K562 (cell line): ENCODE results near the gene TNN. TPM values are rescaled to one million over a fixed set of nuclear protein-coding genes. Genes with fewer than 3 reads are reported as not detected.

Experiments used
- ATAC-seq: fragments of 200-7000 bp; cut with Tn5 transposase; 3 replicates; pipeline ENCODE4 v1.9.1; 2020; ENCODE audit warnings: moderate library complexity
- BruUV-seq: library from RNA; stranded (reverse); fragments of 400-500 nt; replicated peaks from 2 replicates; lab custom pipeline; 2021; lab: Mats Ljungman, UMichigan
- CTCF ChIA-PET: fragments of 300-600 bp; formaldehyde crosslinking; extraction: SDS; loops from one replicate; lab custom pipeline; 2021; ENCODE audit warnings: low intra/inter-chr PET ratio; lab: Yijun Ruan, JAX
- POLR2A ChIA-PET: fragments of 300-600, 350-650 bp; sonication (Branson Sonifier 250); formaldehyde crosslinking; extraction: SDS; loops from one replicate; lab custom pipeline; 2021; ENCODE audit warnings: antibody characterized with exemption, inconsistent platforms; lab: Yijun Ruan, JAX
- DNase-seq, 4 experiments: peaks; one replicate each; pipeline versions ENCODE4 v3.0.0 to v3.0.0-alpha.2; 2011 to 2018; ENCODE audit warnings: low spot score in 3 of 4, mixed read lengths in 3 of 4; ENCODE audit errors: extremely low read depth in 1 of 4
- FAIRE-seq: peaks from 2 replicates; lab custom pipeline; 2011; peaks lifted over from hg19 to GRCh38; lab: Jason Lieb, UNC
- H2AFZ ChIP-seq: 2 replicates; pipeline ENCODE4 v1.6.0; 2011; ENCODE audit warnings: low read depth, low read length, control low read depth, inconsistent platforms
- H3K27ac ChIP-seq: fragments of 200-600 bp; 3 replicates; pipeline ENCODE4 v1.8.0; 2011; ENCODE audit warnings: low read depth, mild to moderate bottlenecking, control low read depth, inconsistent platforms, low read length, moderate library complexity, mixed read lengths; ENCODE audit errors: extremely low read depth
- H3K27me3 ChIP-seq, 2 experiments: fragments of 300-600 bp in 1 of 2; 2 replicates in 1 of 2; 3 replicates in 1 of 2; pipeline versions ENCODE4 v1.6.0 to v1.8.0; 2011; ENCODE audit warnings: inconsistent platforms in 2 of 2, low read length in 2 of 2, mild to moderate bottlenecking in 1 of 2, mixed read lengths in 1 of 2, moderate library complexity in 1 of 2; ENCODE audit not compliant: control insufficient read depth in 2 of 2, insufficient read depth in 2 of 2
- H3K36me3 ChIP-seq: fragments of 300-600 bp; 3 replicates; pipeline ENCODE4 v1.8.0; 2011; ENCODE audit warnings: mild to moderate bottlenecking, low read length, inconsistent platforms; ENCODE audit not compliant: control insufficient read depth, insufficient read depth
- H3K4me1 ChIP-seq, 2 experiments: fragments of 200-600 bp in 1 of 2; replicated peaks in 1 of 2; 2 replicates in 1 of 2; 3 replicates in 1 of 2; pipeline versions ENCODE4 v1.5.1 to v1.8.0; 2011; ENCODE audit warnings: inconsistent platforms in 2 of 2, low read length in 2 of 2, mild to moderate bottlenecking in 1 of 2, mixed read lengths in 1 of 2, moderate library complexity in 1 of 2; ENCODE audit not compliant: control insufficient read depth in 2 of 2, insufficient read depth in 2 of 2
- H3K4me2 ChIP-seq: 2 replicates; pipeline ENCODE4 v1.6.1; 2011; ENCODE audit warnings: low read length, control low read depth, inconsistent platforms, mixed read lengths; ENCODE audit not compliant: insufficient read depth
- H3K4me3 ChIP-seq: fragments of 200-600 bp; sonication (generic), shearing (Covaris generic); 2 replicates; pipeline ENCODE4 v1.5.1; 2016; ENCODE audit warnings: control low read depth, inconsistent platforms
- H3K79me2 ChIP-seq: fragments of 200-600 bp; 3 replicates; pipeline ENCODE4 v1.8.0; 2011; ENCODE audit warnings: low read length, inconsistent platforms; ENCODE audit not compliant: control insufficient read depth, insufficient read depth
- H3K9ac ChIP-seq, 2 experiments: 2 replicates each; pipeline versions ENCODE4 v1.6.0 to v1.6.1; 2011; ENCODE audit warnings: low read depth in 2 of 2, low read length in 2 of 2, control low read depth in 1 of 2, inconsistent platforms in 1 of 2, mild to moderate bottlenecking in 1 of 2, mixed read lengths in 1 of 2; ENCODE audit not compliant: insufficient read depth in 1 of 2
- H3K9me1 ChIP-seq: one replicate; pipeline ENCODE4 v1.6.0; 2011; ENCODE audit warnings: inconsistent platforms, mild to moderate bottlenecking, low read length, moderate library complexity; ENCODE audit not compliant: control insufficient read depth, insufficient read depth
- H3K9me3 ChIP-seq: replicated peaks from 2 replicates; pipeline ENCODE4 v1.5.1; 2011; ENCODE audit warnings: low read depth, low read length, inconsistent platforms; ENCODE audit not compliant: control insufficient read depth, insufficient read depth
- H4K20me1 ChIP-seq: replicated peaks from 2 replicates; pipeline ENCODE4 v1.6.1; 2011; ENCODE audit warnings: low read length, inconsistent platforms, mixed read lengths; ENCODE audit not compliant: control insufficient read depth, insufficient read depth
- CEBPG ChIP-seq, 3 experiments: fragments of 200-800 bp in 1 of 3; sonication (Bioruptor generic) in 1 of 3; sonication (generic) in 1 of 3; formaldehyde crosslinking in 1 of 3; IDR thresholded peaks in 2 of 3; conservative IDR thresholded peaks in 1 of 3; 2 replicates each; pipeline versions ENCODE4 v1.6.1 to v1.8.0; 2016 to 2022; ENCODE audit warnings: missing compliant biosample characterization in 2 of 3, missing genetic modification characterization in 2 of 3, mild to moderate bottlenecking in 1 of 3, missing genetic modification reagents in 1 of 3
- CREB3L1 ChIP-seq: fragments of 450-650 bp; IDR thresholded peaks from 2 replicates; pipeline ENCODE4 v1.6.1; 2014; ENCODE audit warnings: low read depth, mild to moderate bottlenecking, moderate library complexity, borderline replicate concordance
- HLTF ChIP-seq: fragments of 450-650 bp; IDR thresholded peaks from 2 replicates; pipeline ENCODE4 v1.6.1; 2016
- NCOA2 ChIP-seq, 2 experiments: fragments of 450-650 bp; IDR thresholded peaks; 2 replicates each; pipeline ENCODE4 v1.6.1; 2018; ENCODE audit warnings: mild to moderate bottlenecking in 2 of 2, moderate library complexity in 1 of 2; ENCODE audit not compliant: partially characterized antibody in 2 of 2
- RCOR1 ChIP-seq, 2 experiments: IDR thresholded peaks; 2 replicates each; pipeline ENCODE4 v1.6.1; 2012; ENCODE audit warnings: low read depth in 2 of 2, low read length in 2 of 2, borderline replicate concordance in 1 of 2, improper control_type of control experiment in 1 of 2
- SAFB2 ChIP-seq: fragments of 200-400 bp; formaldehyde crosslinking; IDR thresholded peaks from 2 replicates; pipeline ENCODE4 v1.6.1; 2018; ENCODE audit warnings: borderline replicate concordance, low read length, low read depth, moderate library complexity; ENCODE audit not compliant: severe bottlenecking
- SMAD4 ChIP-seq: fragments of 250-450 bp; sonication (Bioruptor Pico); conservative IDR thresholded peaks from 2 replicates; pipeline ENCODE4 v1.8.0; 2021; ENCODE audit warnings: inconsistent platforms, mild to moderate bottlenecking, moderate library complexity
- TCF7 ChIP-seq: sonication (generic); IDR thresholded peaks from 2 replicates; pipeline ENCODE4 v1.6.1; 2016; ENCODE audit warnings: antibody characterized with exemption, borderline replicate concordance
- ZNF212 ChIP-seq: fragments of 450-650 bp; formaldehyde crosslinking; IDR thresholded peaks from 2 replicates; pipeline ENCODE4 v1.4.0; 2020; ENCODE audit warnings: mild to moderate bottlenecking
- ZNF280B ChIP-seq: fragments of 250-450 bp; sonication (Bioruptor Pico); IDR thresholded peaks from 2 replicates; pipeline ENCODE4 v1.5.1; 2021; ENCODE audit warnings: mild to moderate bottlenecking
- ZNF445 ChIP-seq: fragments of 250-450 bp; sonication (Bioruptor Pico); IDR thresholded peaks from 2 replicates; pipeline ENCODE4 v1.4.0; 2020; ENCODE audit warnings: low read depth, mild to moderate bottlenecking, moderate library complexity
- WGBS: fragments of 100-300 bp; shearing (Covaris generic); methylation state at CpG from one replicate; pipeline ENCODE4 v1.1.6; 2016; ENCODE audit warnings: low coverage, mixed read lengths; ENCODE audit not compliant: insufficient coverage; ENCODE audit errors: missing lambda C conversion rate; 5-methylcytosine and 5-hydroxymethylcytosine counted together
- in situ Hi-C: fragments of 300-500 bp; cut with MboI; formaldehyde crosslinking; loops from 4 replicates; pipeline ENCODE4 v1.15.0; 2018; ENCODE audit warnings: inconsistent platforms, mixed read lengths
- intact Hi-C: fragments of 100-400 bp; cut with micrococcal nuclease; formaldehyde crosslinking; loops from 2 replicates; pipeline ENCODE4 v1.14.2; 2022
- polyA plus RNA-seq, 8 experiments: library from polyadenylated mRNA; depleted of rRNA in 4 of 8; stranded (reverse) in 5 of 8; unstranded in 3 of 8; fragments of >200 nt; fragmentation: Nextera tagmentation in 2 of 8; fragmentation: Illumina TruSeq in 1 of 8; extraction: Ambion mirVana in 2 of 8; extraction: Trizol in 1 of 8; gene quantifications; 2 replicates each; pipeline versions ENCODE4 v1.2.1 to v1.2.3, GENCODE V29; 2011 to 2014; ENCODE audit warnings: inconsistent platforms in 1 of 8, missing spikeins in 1 of 8
- total RNA-seq, 7 experiments: library from RNA; depleted of rRNA in 6 of 7; stranded (reverse); fragments of >200 nt in 6 of 7; fragmentation: Illumina TruSeq in 2 of 7; extraction: Trizol in 2 of 7; gene quantifications; 2 replicates each; pipeline versions ENCODE4 v1.2.1 to v1.2.3, GENCODE V29; 2011 to 2021; ENCODE audit warnings: low replicate concordance in 1 of 7

The TNN gene
- total and polyA plus RNA-seq, 9 of the 15 experiments (the other 6 are each of a cell fraction or from before 2014, with no cell fraction given) = 0.01 to 0.09 (median 0.07) TPM; not detected in 4

- H3K36me3 ChIP-seq = no peaks in the 10 kb centered on the region
- no TSS peak for BruUV-seq
- ATAC-seq (no peak), FAIRE-seq (no peak), DNase-seq (no peak)
- no peak for TF ChIP-seq ZNF445
- no peak for TF ChIP-seq ZNF212 (CRISPR knock-in tag)
- no peak for TF ChIP-seq RCOR1 (IDR thresholded peaks at IDR 0.05; ENCODE audit: borderline replicate concordance in 1 of 2, low read depth in 2 of 2, low read length in 2 of 2)
- no peak for TF ChIP-seq CEBPG (CRISPR knock-in tag; IDR thresholded peaks at IDR 0.05)
- no peak for TF ChIP-seq CEBPG (tag; conservative IDR thresholded peaks at IDR 0.05 in 1 of 2, IDR thresholded peaks at IDR 0.05 in 1 of 2)
- no peak for TF ChIP-seq CREB3L1
- no peak for TF ChIP-seq SAFB2
- TF ChIP-seq TCF7 = no peak
- no peak for TF ChIP-seq NCOA2 (IDR thresholded peaks at IDR 0.05; ENCODE audit: partially characterized antibody in 2 of 2)
- TF ChIP-seq HLTF = no peak
- no peak for TF ChIP-seq ZNF280B
- TF ChIP-seq SMAD4 (CRISPR knock-in tag) = no peak
- H3K27ac ChIP-seq = no peak overlapping the region
- 0% methylated on average over 5 of the region's 5 CpGs for WGBS
- no peaks in the 10 kb centered on the region; the same call in 1 of the 2 replicates for H4K20me1 ChIP-seq
- ChIA-PET CTCF (no interaction called here), POLR2A (interaction anchor here (1.8 kb wide), 2 partner anchors 9 to 13 kb away, joined by 5 to 6 read pairs; no protein-coding TSS in a partner anchor)
- no peaks in the 10 kb centered on the region for H3K9me1 ChIP-seq
- no peaks in the 10 kb centered on the region for H3K9me3 ChIP-seq
- H3K4me2 ChIP-seq = no peak overlapping the region
- H3K4me1 ChIP-seq = no peaks in the 10 kb centered on the region
- no peak overlapping the region for H3K4me3 ChIP-seq
- no peaks in the 10 kb centered on the region for H3K79me2 ChIP-seq
- H2AFZ ChIP-seq = no peak overlapping the region
- in situ Hi-C loops = no loop called here
- H3K9ac ChIP-seq = no peak overlapping the region
- peaks cover 56 to 58% of the 10 kb centered on the region in 2 experiments for H3K27me3 ChIP-seq
- intact Hi-C loops = no loop called here
These were observed 6.0 kb downstream of the TNN start for GRCh38 chr1:175073633-175074032.
